ENCODE results near the gene ZBED2. TPM values are rescaled to one million over a fixed set of nuclear protein-coding genes. Genes with fewer than 3 reads are reported as not detected.

ZBED2 gene
- total RNA-seq, 1 donor from 2014 or later = not detected

- Histone ChIP-seq H3K9me3 (ENCODE audit: control insufficient read depth in 3 of 3, low read length in 3 of 3) (peaks cover 0 to 2% (median 0%) of the 10 kb centered on the region in 3 donors), H3K9ac (ENCODE audit: low read depth in 1 of 3, low read length in 3 of 3) (no peak overlapping the region), H3K36me3 (ENCODE audit: control insufficient read depth in 3 of 3, insufficient read depth in 3 of 3, low read length in 3 of 3) (no peaks in the 10 kb centered on the region), H3K4me3 (ENCODE audit: low read length in 3 of 3) (no peak overlapping the region), H3K27me3 (ENCODE audit: control insufficient read depth in 3 of 3, insufficient read depth in 3 of 3, low read length in 3 of 3) (no peaks in the 10 kb centered on the region), H3K27ac (ENCODE audit: low read depth, low read length) (no peak overlapping the region), H3K4me1 (ENCODE audit: control insufficient read depth in 3 of 3, insufficient read depth in 3 of 3, low read length in 3 of 3) (no peaks in the 10 kb centered on the region)
Measured at GRCh38 chr3:111617912-111618601, 22.9 kb upstream of the ZBED2 start.

- Histone ChIP-seq H3K27ac (ENCODE audit: low read depth, low read length) (no peak overlapping the region), H3K9ac (ENCODE audit: low read depth in 1 of 3, low read length in 3 of 3) (no peak overlapping the region), H3K9me3 (ENCODE audit: control insufficient read depth in 3 of 3, low read length in 3 of 3) (peaks cover 0 to 2% (median 0%) of the 10 kb centered on the region in 3 donors), H3K36me3 (ENCODE audit: control insufficient read depth in 3 of 3, insufficient read depth in 3 of 3, low read length in 3 of 3) (no peaks in the 10 kb centered on the region), H3K4me3 (ENCODE audit: low read length in 3 of 3) (no peak overlapping the region), H3K4me1 (ENCODE audit: control insufficient read depth in 3 of 3, insufficient read depth in 3 of 3, low read length in 3 of 3) (no peaks in the 10 kb centered on the region), H3K27me3 (ENCODE audit: control insufficient read depth in 3 of 3, insufficient read depth in 3 of 3, low read length in 3 of 3) (no peaks in the 10 kb centered on the region)
Measured at GRCh38 chr3:111617406-111617805, 22.3 kb upstream of the ZBED2 start.

GRCh38 chr3:111616417-111617105 lies 21.4 kb upstream of the ZBED2 start:
- H3K27me3 ChIP-seq (ENCODE audit: control insufficient read depth in 3 of 3, insufficient read depth in 3 of 3, low read length in 3 of 3) = no peaks in the 10 kb centered on the region
- no peaks in the 10 kb centered on the region for H3K36me3 ChIP-seq (ENCODE audit: control insufficient read depth in 3 of 3, insufficient read depth in 3 of 3, low read length in 3 of 3)
- H3K27ac ChIP-seq (ENCODE audit: low read depth, low read length) = no peak overlapping the region
- peaks cover 0 to 2% (median 0%) of the 10 kb centered on the region in 3 donors for H3K9me3 ChIP-seq (ENCODE audit: control insufficient read depth in 3 of 3, low read length in 3 of 3)
- H3K4me1 ChIP-seq (ENCODE audit: control insufficient read depth in 3 of 3, insufficient read depth in 3 of 3, low read length in 3 of 3) = no peaks in the 10 kb centered on the region
- no peak overlapping the region for H3K9ac ChIP-seq (ENCODE audit: low read depth in 1 of 3, low read length in 3 of 3)
- H3K4me3 ChIP-seq (ENCODE audit: low read length in 3 of 3) = no peak overlapping the region

- Histone ChIP-seq H3K27me3 (ENCODE audit: control insufficient read depth in 3 of 3, insufficient read depth in 3 of 3, low read length in 3 of 3) (no peaks in the 10 kb centered on the region), H3K27ac (ENCODE audit: low read depth, low read length) (no peak overlapping the region), H3K4me1 (ENCODE audit: control insufficient read depth in 3 of 3, insufficient read depth in 3 of 3, low read length in 3 of 3) (no peaks in the 10 kb centered on the region), H3K9ac (ENCODE audit: low read depth in 1 of 3, low read length in 3 of 3) (no peak overlapping the region), H3K36me3 (ENCODE audit: control insufficient read depth in 3 of 3, insufficient read depth in 3 of 3, low read length in 3 of 3) (no peaks in the 10 kb centered on the region), H3K9me3 (ENCODE audit: control insufficient read depth in 3 of 3, low read length in 3 of 3) (peaks cover 0 to 2% (median 0%) of the 10 kb centered on the region in 3 donors), H3K4me3 (ENCODE audit: low read length in 3 of 3) (no peak overlapping the region)
Measured at GRCh38 chr3:111615880-111616279, 20.7 kb upstream of the ZBED2 start.

GRCh38 chr3:111613294-111613693 lies 18.1 kb upstream of the ZBED2 start:
- H3K4me1 ChIP-seq (ENCODE audit: control insufficient read depth in 3 of 3, insufficient read depth in 3 of 3, low read length in 3 of 3) = no peaks in the 10 kb centered on the region
- H3K36me3 ChIP-seq (ENCODE audit: control insufficient read depth in 3 of 3, insufficient read depth in 3 of 3, low read length in 3 of 3) = no peaks in the 10 kb centered on the region
- H3K9me3 ChIP-seq (ENCODE audit: control insufficient read depth in 3 of 3, low read length in 3 of 3) = peaks cover 0 to 2% (median 0%) of the 10 kb centered on the region in 3 donors
- H3K4me3 ChIP-seq (ENCODE audit: low read length in 3 of 3) = no peak overlapping the region
- no peak overlapping the region for H3K9ac ChIP-seq (ENCODE audit: low read depth in 1 of 3, low read length in 3 of 3)
- H3K27me3 ChIP-seq (ENCODE audit: control insufficient read depth in 3 of 3, insufficient read depth in 3 of 3, low read length in 3 of 3) = no peaks in the 10 kb centered on the region
- no peak overlapping the region for H3K27ac ChIP-seq (ENCODE audit: low read depth, low read length)

GRCh38 chr3:111610612-111611054 lies 15.5 kb upstream of the ZBED2 start:
- Histone ChIP-seq H3K27me3 (ENCODE audit: control insufficient read depth in 3 of 3, insufficient read depth in 3 of 3, low read length in 3 of 3) (no peaks in the 10 kb centered on the region), H3K4me1 (ENCODE audit: control insufficient read depth in 3 of 3, insufficient read depth in 3 of 3, low read length in 3 of 3) (no peaks in the 10 kb centered on the region), H3K27ac (ENCODE audit: low read depth, low read length) (no peak overlapping the region), H3K36me3 (ENCODE audit: control insufficient read depth in 3 of 3, insufficient read depth in 3 of 3, low read length in 3 of 3) (no peaks in the 10 kb centered on the region), H3K9me3 (ENCODE audit: control insufficient read depth in 3 of 3, low read length in 3 of 3) (no peaks in the 10 kb centered on the region), H3K4me3 (ENCODE audit: low read length in 3 of 3) (no peak overlapping the region), H3K9ac (ENCODE audit: low read depth in 1 of 3, low read length in 3 of 3) (no peak overlapping the region)

- H3K36me3 ChIP-seq (ENCODE audit: control insufficient read depth in 3 of 3, insufficient read depth in 3 of 3, low read length in 3 of 3) = no peaks in the 10 kb centered on the region
- H3K27ac ChIP-seq (ENCODE audit: low read depth, low read length) = no peak overlapping the region
- H3K9me3 ChIP-seq (ENCODE audit: control insufficient read depth in 3 of 3, low read length in 3 of 3) = no peaks in the 10 kb centered on the region
- H3K27me3 ChIP-seq (ENCODE audit: control insufficient read depth in 3 of 3, insufficient read depth in 3 of 3, low read length in 3 of 3) = no peaks in the 10 kb centered on the region
- no peak overlapping the region for H3K4me3 ChIP-seq (ENCODE audit: low read length in 3 of 3)
- H3K4me1 ChIP-seq (ENCODE audit: control insufficient read depth in 3 of 3, insufficient read depth in 3 of 3, low read length in 3 of 3) = no peaks in the 10 kb centered on the region
- no peak overlapping the region for H3K9ac ChIP-seq (ENCODE audit: low read depth in 1 of 3, low read length in 3 of 3)
Measured at GRCh38 chr3:111610189-111610588, 15.0 kb upstream of the ZBED2 start.

- Histone ChIP-seq H3K4me1 (ENCODE audit: control insufficient read depth in 3 of 3, insufficient read depth in 3 of 3, low read length in 3 of 3) (no peaks in the 10 kb centered on the region), H3K27me3 (ENCODE audit: control insufficient read depth in 3 of 3, insufficient read depth in 3 of 3, low read length in 3 of 3) (no peaks in the 10 kb centered on the region), H3K36me3 (ENCODE audit: control insufficient read depth in 3 of 3, insufficient read depth in 3 of 3, low read length in 3 of 3) (no peaks in the 10 kb centered on the region), H3K9me3 (ENCODE audit: control insufficient read depth in 3 of 3, low read length in 3 of 3) (no peaks in the 10 kb centered on the region), H3K9ac (ENCODE audit: low read depth in 1 of 3, low read length in 3 of 3) (no peak overlapping the region), H3K27ac (ENCODE audit: low read depth, low read length) (no peak overlapping the region), H3K4me3 (ENCODE audit: low read length in 3 of 3) (no peak overlapping the region)
Measured at GRCh38 chr3:111609700-111610099, 14.6 kb upstream of the ZBED2 start.

- H3K4me1 ChIP-seq (ENCODE audit: control insufficient read depth in 3 of 3, insufficient read depth in 3 of 3, low read length in 3 of 3) = no peaks in the 10 kb centered on the region
- H3K27ac ChIP-seq (ENCODE audit: low read depth, low read length) = no peak overlapping the region
- no peak overlapping the region for H3K4me3 ChIP-seq (ENCODE audit: low read length in 3 of 3)
- H3K36me3 ChIP-seq (ENCODE audit: control insufficient read depth in 3 of 3, insufficient read depth in 3 of 3, low read length in 3 of 3) = no peaks in the 10 kb centered on the region
- no peaks in the 10 kb centered on the region for H3K27me3 ChIP-seq (ENCODE audit: control insufficient read depth in 3 of 3, insufficient read depth in 3 of 3, low read length in 3 of 3)
- no peak overlapping the region for H3K9ac ChIP-seq (ENCODE audit: low read depth in 1 of 3, low read length in 3 of 3)
- no peaks in the 10 kb centered on the region for H3K9me3 ChIP-seq (ENCODE audit: control insufficient read depth in 3 of 3, low read length in 3 of 3)
Measured at GRCh38 chr3:111608383-111608782, 13.2 kb upstream of the ZBED2 start.

GRCh38 chr3:111607240-111607920 lies 12.2 kb upstream of the ZBED2 start:
- Histone ChIP-seq H3K36me3 (ENCODE audit: control insufficient read depth in 3 of 3, insufficient read depth in 3 of 3, low read length in 3 of 3) (no peaks in the 10 kb centered on the region), H3K27ac (ENCODE audit: low read depth, low read length) (no peak overlapping the region), H3K4me3 (ENCODE audit: low read length in 3 of 3) (no peak overlapping the region), H3K27me3 (ENCODE audit: control insufficient read depth in 3 of 3, insufficient read depth in 3 of 3, low read length in 3 of 3) (no peaks in the 10 kb centered on the region), H3K9ac (ENCODE audit: low read depth in 1 of 3, low read length in 3 of 3) (no peak overlapping the region), H3K4me1 (ENCODE audit: control insufficient read depth in 3 of 3, insufficient read depth in 3 of 3, low read length in 3 of 3) (no peaks in the 10 kb centered on the region), H3K9me3 (ENCODE audit: control insufficient read depth in 3 of 3, low read length in 3 of 3) (no peaks in the 10 kb centered on the region)

Data from skeletal muscle tissue (tissue), 4 donors.